Psoas muscle (tissue), 8 donors: Measurements from ENCODE around the gene CDRT4. TPM values are rescaled to one million over a fixed set of nuclear protein-coding genes. Genes with fewer than 3 reads are reported as not detected.

Source experiments
- ATAC-seq, 4 donors: fragments of 200-7000 bp; cut with Tn5 transposase; one replicate each; pipeline ENCODE4 v1.9.1; 2020; ENCODE audit warnings: moderate library complexity in 3 of 4, mild to moderate bottlenecking in 2 of 4
- DNase-seq, 2 donors: peaks; one replicate each; pipeline ENCODE4 v3.0.0-alpha.2; 2020
- H3K27ac ChIP-seq: fragments of 200-600 bp; one replicate; pipeline ENCODE4 v1.8.0; 2022
- H3K27me3 ChIP-seq, 3 donors: fragments of 200-600 bp in 1 of 3; one replicate each; pipeline versions ENCODE4 v1.6.1 to v1.8.0; 2013 to 2022; ENCODE audit warnings: low read length in 2 of 3, mild to moderate bottlenecking in 2 of 3, moderate library complexity in 1 of 3; ENCODE audit not compliant: insufficient read depth in 3 of 3
- H3K36me3 ChIP-seq, 2 donors: fragments of 200-600 bp in 1 of 2; one replicate each; pipeline versions ENCODE4 v1.6.1 to v1.8.0; 2013 to 2022; ENCODE audit warnings: low read depth in 1 of 2, mild to moderate bottlenecking in 1 of 2, moderate library complexity in 1 of 2; ENCODE audit not compliant: insufficient read depth in 1 of 2
- H3K4me1 ChIP-seq: fragments of 200-600 bp; one replicate; pipeline ENCODE4 v1.8.0; 2022
- H3K4me3 ChIP-seq: fragments of 200-600 bp; one replicate; pipeline ENCODE4 v1.8.0; 2022; ENCODE audit warnings: mild to moderate bottlenecking
- H3K9me3 ChIP-seq: fragments of 200-600 bp; one replicate; pipeline ENCODE4 v1.8.0; 2022
- WGBS, 3 donors: extraction: QIAGEN DNeasy Blood & Tissue Kit; methylation state at CpG; one replicate each; pipeline versions ENCODE4 v1.1.6 to v1.1.7; 2013; 5-methylcytosine and 5-hydroxymethylcytosine counted together
- intact Hi-C, 2 donors: fragments of 100-400 bp; cut with DNase I; formaldehyde crosslinking; loops; one replicate each; pipeline versions ENCODE4 v1.11.0 to v1.14.2; 2022
- polyA plus RNA-seq, 3 donors: library from polyadenylated mRNA; stranded (reverse); fragments of 200-250 nt; gene quantifications; one replicate each; pipeline ENCODE4 v1.2.3, GENCODE V29; 2013
- total RNA-seq, 4 donors: library from RNA; stranded (reverse); fragmentation: NEBNext Ultra II Directional in 2 of 4; extraction: Animal tissue kit (Norgen Biotek cat#: 25700) in 2 of 4; gene quantifications; one replicate each; pipeline versions ENCODE4 v1.2.1 to v1.2.4, GENCODE V29; 2021 to 2023
- TF ChIP-seq, protein P1 (sequence below): fragments of 200-600 bp; IDR thresholded peaks from one replicate; pipeline ENCODE4 v1.8.0; 2022; ENCODE audit warnings: antibody characterized with exemption
- donor health status: healthy with polysubstance abuse.
- donor health status: DM: no; HTN: no; CAD: no; lungs with moderate emphysema.
- donor health status: Bipolar disorder and iron deficiency.
- donor health status: healthy.
- donor health status: DM: yes; HTN: yes; CAD: no.
- donor health status: DM: no; HTN: no; CAD: no.
- donor health status: DM: no; HTN: no; CAD: no.
- donor health status: DM: yes; HTN: yes; CAD: no.

CDRT4 gene
- total and polyA plus RNA-seq, 7 donors, result 0.29 to 2.0 (median 0.73) TPM; not detected in 1

DNA sequence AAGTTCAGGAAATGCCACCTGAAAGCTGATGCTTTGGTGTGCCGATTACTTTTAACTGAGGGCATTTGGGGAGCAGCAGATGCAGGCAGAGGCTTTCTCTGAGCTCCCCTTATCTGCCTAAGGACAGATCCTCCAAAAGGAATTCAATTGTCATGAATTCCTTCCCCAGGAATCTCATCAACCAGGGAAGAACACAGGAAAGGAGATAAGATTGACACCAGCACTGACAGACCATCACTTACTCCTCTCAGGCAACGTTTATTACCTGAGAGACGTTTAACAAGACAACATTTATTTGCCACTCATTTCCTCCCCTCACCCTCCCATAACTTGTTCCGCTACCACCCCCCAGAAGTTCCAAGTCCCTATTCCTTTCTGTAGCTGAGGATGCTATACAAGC lies 17.6 kb upstream of the CDRT4 start:
- no peaks in the 10 kb centered on the region for H3K4me1 ChIP-seq
- no peak overlapping the region for H3K4me3 ChIP-seq
- WGBS, 3 donors, result 71 to 77% (median 74%) methylated on average over 4 of the region's 4 CpGs
- no peaks in the 10 kb centered on the region for H3K9me3 ChIP-seq
- intact Hi-C loops, result no loop called here
- H3K27me3 ChIP-seq, result no peaks in the 10 kb centered on the region
- no peaks in the 10 kb centered on the region for H3K36me3 ChIP-seq
- ATAC-seq, result no peak
- H3K27ac ChIP-seq, result no peak overlapping the region
- DNase-seq, result no peak
- TF ChIP-seq, protein P1, sequence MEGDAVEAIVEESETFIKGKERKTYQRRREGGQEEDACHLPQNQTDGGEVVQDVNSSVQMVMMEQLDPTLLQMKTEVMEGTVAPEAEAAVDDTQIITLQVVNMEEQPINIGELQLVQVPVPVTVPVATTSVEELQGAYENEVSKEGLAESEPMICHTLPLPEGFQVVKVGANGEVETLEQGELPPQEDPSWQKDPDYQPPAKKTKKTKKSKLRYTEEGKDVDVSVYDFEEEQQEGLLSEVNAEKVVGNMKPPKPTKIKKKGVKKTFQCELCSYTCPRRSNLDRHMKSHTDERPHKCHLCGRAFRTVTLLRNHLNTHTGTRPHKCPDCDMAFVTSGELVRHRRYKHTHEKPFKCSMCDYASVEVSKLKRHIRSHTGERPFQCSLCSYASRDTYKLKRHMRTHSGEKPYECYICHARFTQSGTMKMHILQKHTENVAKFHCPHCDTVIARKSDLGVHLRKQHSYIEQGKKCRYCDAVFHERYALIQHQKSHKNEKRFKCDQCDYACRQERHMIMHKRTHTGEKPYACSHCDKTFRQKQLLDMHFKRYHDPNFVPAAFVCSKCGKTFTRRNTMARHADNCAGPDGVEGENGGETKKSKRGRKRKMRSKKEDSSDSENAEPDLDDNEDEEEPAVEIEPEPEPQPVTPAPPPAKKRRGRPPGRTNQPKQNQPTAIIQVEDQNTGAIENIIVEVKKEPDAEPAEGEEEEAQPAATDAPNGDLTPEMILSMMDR, result no peak

GRCh38 chr17:15483431-15483830 lies 16.0 kb upstream of the CDRT4 start:
- intact Hi-C loops, result no loop called here
- ATAC-seq (peak in 2 of 4 donors; percentile 17 to 20), DNase-seq (no peak)
- WGBS, 3 donors, result 63 to 68% (median 66%) methylated on average over 4 of the region's 4 CpGs
- H3K27me3 ChIP-seq, result no peaks in the 10 kb centered on the region
- H3K27ac ChIP-seq, result no peak overlapping the region
- TF ChIP-seq, protein P1, result no peak
- no peaks in the 10 kb centered on the region for H3K4me1 ChIP-seq
- no peaks in the 10 kb centered on the region for H3K36me3 ChIP-seq
- H3K4me3 ChIP-seq, result no peak overlapping the region
- no peaks in the 10 kb centered on the region for H3K9me3 ChIP-seq

DNA sequence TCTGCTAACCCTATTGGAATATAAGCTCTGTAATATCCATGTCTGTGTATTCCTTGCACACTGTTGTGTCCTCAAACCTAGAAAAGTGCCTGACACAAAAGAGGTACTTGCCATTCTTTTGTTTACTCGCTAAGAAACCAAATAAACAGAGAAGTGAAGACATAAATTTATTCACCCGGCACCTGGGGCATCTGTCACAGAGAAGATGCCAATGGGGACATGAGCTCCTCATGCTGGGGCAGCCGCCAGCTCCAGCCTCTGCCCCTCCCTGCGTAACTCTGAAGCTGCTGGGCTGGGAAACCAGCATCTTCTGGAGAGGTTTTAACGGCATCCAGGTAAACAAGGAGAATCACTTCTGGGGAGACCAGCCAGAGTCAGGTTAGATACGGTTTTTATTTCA lies 15.1 kb upstream of the CDRT4 start:
- Histone ChIP-seq H3K27me3 (no peaks in the 10 kb centered on the region), H3K4me3 (no peak overlapping the region), H3K9me3 (no peaks in the 10 kb centered on the region), H3K36me3 (no peaks in the 10 kb centered on the region), H3K4me1 (no peaks in the 10 kb centered on the region), H3K27ac (no peak overlapping the region)
- DNase-seq, result peak in 1 of 2 donors; percentile 65
- ATAC-seq, result peak; percentile 68 to 96 (median 88)
- intact Hi-C loops, result no loop called here
- WGBS, 3 donors, result 25 to 42% (median 31%) methylated on average over 6 of the region's 6 CpGs
- TF ChIP-seq, protein P1, result no peak

DNA sequence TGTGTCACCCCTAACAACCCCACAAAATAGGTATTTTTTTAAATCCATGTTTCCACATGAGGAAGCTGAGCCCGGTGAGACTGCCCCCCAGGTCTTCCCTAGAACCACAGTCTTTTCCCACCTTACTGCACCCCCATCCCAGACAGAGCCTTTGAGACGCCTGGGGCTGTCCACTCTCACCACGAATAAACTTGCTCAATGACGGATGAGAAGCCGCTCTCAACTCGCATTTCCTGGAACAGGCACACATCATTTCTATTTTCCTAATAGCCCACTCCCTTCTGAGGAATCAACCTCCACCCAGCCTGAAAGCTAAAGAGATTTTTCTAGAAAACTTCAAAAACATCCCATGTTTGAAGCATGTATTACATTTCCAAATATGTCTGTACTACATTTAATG lies 14.1 kb upstream of the CDRT4 start:
- DNase-seq (no peak), ATAC-seq (no peak)
- Histone ChIP-seq H3K27me3 (no peaks in the 10 kb centered on the region), H3K9me3 (no peaks in the 10 kb centered on the region), H3K4me1 (no peaks in the 10 kb centered on the region), H3K27ac (no peak overlapping the region), H3K4me3 (no peak overlapping the region), H3K36me3 (no peaks in the 10 kb centered on the region)
- intact Hi-C loops, result no loop called here
- 81 to 88% (median 82%) methylated on average over 6 of the region's 6 CpGs for WGBS, 3 donors
- TF ChIP-seq, protein P1, result no peak

GRCh38 chr17:15480204-15480603 lies 12.8 kb upstream of the CDRT4 start:
- H3K36me3 ChIP-seq, result no peaks in the 10 kb centered on the region
- no peaks in the 10 kb centered on the region for H3K27me3 ChIP-seq
- 71 to 73% (median 71%) methylated on average over 6 of the region's 6 CpGs for WGBS, 3 donors
- no peak overlapping the region for H3K4me3 ChIP-seq
- H3K9me3 ChIP-seq, result no peaks in the 10 kb centered on the region
- DNase-seq (no peak), ATAC-seq (no peak)
- intact Hi-C loops, result no loop called here
- no peaks in the 10 kb centered on the region for H3K4me1 ChIP-seq
- H3K27ac ChIP-seq, result no peak overlapping the region
- TF ChIP-seq, protein P1, result no peak
